ENCODE measurements around the gene ACACA. TPM values are rescaled to one million over a fixed set of nuclear protein-coding genes. Genes with fewer than 3 reads are reported as not detected.

Gene ACACA
- total and polyA plus RNA-seq, 12 donors = 18.2 to 112 (median 70.4) TPM

GRCh38 chr17:37160944-37161343 lies 245.7 kb downstream of the ACACA start:
- no peak overlapping the region for H3K27ac ChIP-seq
- no peaks in the 10 kb centered on the region for H3K4me1 ChIP-seq (replicated peaks in 1 of 2)
- no peak for TF ChIP-seq CTCF (IDR thresholded peaks at IDR 0.05)
- no peak for TF ChIP-seq POLR2A (IDR thresholded peaks at IDR 0.05)
- DNase-seq = no peak
- no peaks in the 10 kb centered on the region for H3K27me3 ChIP-seq
- H3K4me3 ChIP-seq = no peak overlapping the region
- intact Hi-C loops (cut with DNase I) = no loop called here
- H3K36me3 ChIP-seq (replicated peaks in 1 of 2) = no peaks in the 10 kb centered on the region
- no peaks in the 10 kb centered on the region for H3K9me3 ChIP-seq (replicated peaks in 1 of 3)

GRCh38 chr17:37158290-37158689 lies 248.3 kb downstream of the ACACA start:
- WGBS, 4 donors = 95 to 97% (median 97%) methylated on average over 5 of the region's 5 CpGs
- H3K27me3 ChIP-seq = no peaks in the 10 kb centered on the region
- intact Hi-C loops (cut with DNase I) = no loop called here
- no peak for DNase-seq
- no peak for TF ChIP-seq CTCF (IDR thresholded peaks at IDR 0.05)
- TF ChIP-seq POLR2A (IDR thresholded peaks at IDR 0.05) = no peak
- H3K36me3 ChIP-seq (replicated peaks in 1 of 2) = no peaks in the 10 kb centered on the region
- no peak overlapping the region for H3K4me3 ChIP-seq
- H3K27ac ChIP-seq = no peak overlapping the region
- H3K9me3 ChIP-seq (replicated peaks in 1 of 3) = no peaks in the 10 kb centered on the region
- no peaks in the 10 kb centered on the region for H3K4me1 ChIP-seq (replicated peaks in 1 of 2)

- 62 to 79% (median 69%) methylated on average over 2 of the region's 2 CpGs for WGBS, 4 donors
- intact Hi-C loops (cut with DNase I) = no loop called here
- Histone ChIP-seq H3K4me3 (no peak overlapping the region), H3K4me1 (replicated peaks in 1 of 2) (no peaks in the 10 kb centered on the region), H3K9me3 (replicated peaks in 1 of 3) (no peaks in the 10 kb centered on the region), H3K27me3 (no peaks in the 10 kb centered on the region), H3K27ac (no peak overlapping the region), H3K36me3 (replicated peaks in 1 of 2) (no peaks in the 10 kb centered on the region)
- DNase-seq = no peak
- TF ChIP-seq CTCF (IDR thresholded peaks at IDR 0.05) (no peak), POLR2A (IDR thresholded peaks at IDR 0.05) (no peak)
These were observed 258.5 kb downstream of the ACACA start for GRCh38 chr17:37148156-37148555.

- Histone ChIP-seq H3K4me3 (no peak overlapping the region), H3K27ac (no peak overlapping the region), H3K4me1 (replicated peaks in 1 of 2) (no peaks in the 10 kb centered on the region), H3K9me3 (replicated peaks in 1 of 3) (no peaks in the 10 kb centered on the region), H3K36me3 (replicated peaks in 1 of 2) (no peaks in the 10 kb centered on the region), H3K27me3 (no peaks in the 10 kb centered on the region)
- TF ChIP-seq CTCF (IDR thresholded peaks at IDR 0.05) = no peak
- TF ChIP-seq POLR2A (IDR thresholded peaks at IDR 0.05) = no peak
- no peak for DNase-seq
- intact Hi-C loops (cut with DNase I) = no loop called here
- 72 to 78% (median 77%) methylated on average over 4 of the region's 4 CpGs for WGBS, 4 donors
These were observed 259.3 kb downstream of the ACACA start for GRCh38 chr17:37147301-37147812.

All from adrenal gland (tissue), 12 donors.